Upper lobe of left lung (tissue), 6 donors: ENCODE data around the gene SHC2. TPM values are rescaled to one million over a fixed set of nuclear protein-coding genes. Genes with fewer than 3 reads are reported as not detected.
A peak's percentile ranks its signal among the peaks of the same experiment; 100 is the strongest.

Experiments used
- ATAC-seq, 2 donors: fragments of 200-7000 bp; cut with Tn5 transposase; one replicate each; pipeline ENCODE4 v1.9.1; 2022; ENCODE audit warnings: mild to moderate bottlenecking in 2 of 2, moderate library complexity in 2 of 2; ENCODE audit not compliant: low FRiP score in 2 of 2
- DNase-seq, 2 donors: peaks; one replicate each; pipeline ENCODE4 v3.0.0-alpha.2; 2019 to 2020
- H3K27ac ChIP-seq, 4 donors: fragments of 200-600 bp; sonication (generic); one replicate each; pipeline ENCODE4 v1.5.1; 2016 to 2019
- H3K27me3 ChIP-seq, 4 donors: fragments of 200-600 bp; sonication (generic); one replicate each; pipeline ENCODE4 v1.5.1; 2017 to 2019
- H3K36me3 ChIP-seq, 4 donors: fragments of 200-600 bp; sonication (generic); one replicate each; pipeline ENCODE4 v1.5.1; 2016 to 2019
- H3K4me1 ChIP-seq, 4 donors: fragments of 200-600 bp; sonication (generic); one replicate each; pipeline ENCODE4 v1.5.1; 2018 to 2019
- H3K4me3 ChIP-seq, 4 donors: fragments of 200-600 bp; sonication (generic); one replicate each; pipeline ENCODE4 v1.5.1; 2017 to 2019; ENCODE audit warnings: mild to moderate bottlenecking in 2 of 4, moderate library complexity in 1 of 4
- H3K9me3 ChIP-seq, 4 donors: fragments of 200-600 bp; sonication (generic); one replicate each; pipeline ENCODE4 v1.5.1; 2018 to 2019
- EP300 ChIP-seq, 4 donors: sonication (generic); formaldehyde crosslinking; IDR thresholded peaks; one replicate each; pipeline ENCODE4 v1.5.1; 2017; ENCODE audit warnings: antibody characterized with exemption in 4 of 4, control low read depth in 2 of 4
- POLR2A ChIP-seq, 4 donors: fragments of 450-650 bp; IDR thresholded peaks; one replicate each; pipeline ENCODE4 v1.5.1; 2016 to 2017; ENCODE audit warnings: antibody characterized with exemption in 4 of 4, mild to moderate bottlenecking in 2 of 4
- POLR2AphosphoS5 ChIP-seq, 2 donors: sonication (generic); formaldehyde crosslinking; IDR thresholded peaks; one replicate each; pipeline ENCODE4 v1.5.1; 2017; ENCODE audit warnings: antibody characterized with exemption in 2 of 2
- WGBS, 2 donors: methylation state at CpG; one replicate each; pipeline ENCODE4 v1.1.5; 2017 to 2018; 5-methylcytosine and 5-hydroxymethylcytosine counted together
- total RNA-seq, 6 donors: library from RNA; depleted of rRNA in 4 of 6; stranded (reverse); fragments of >200 nt in 4 of 6; gene quantifications; one replicate each; pipeline versions ENCODE4 v1.1.0 to v1.2.1, GENCODE V29; 2016 to 2021
- TF ChIP-seq, protein P1 (sequence below), 6 experiments: fragments of 450-650 bp in 4 of 6; fragments of 200-600 bp in 2 of 6; sonication (generic) in 2 of 6; IDR thresholded peaks; one replicate each; pipeline ENCODE4 v1.5.1; 2016 to 2019; ENCODE audit warnings: antibody characterized with exemption in 6 of 6
- donor health status: DM: no; HTN: no; CAD: no; lungs with moderate emphysema.
- donor health status: DM: no; HTN: yes; CAD: no; lungs with severe emphysema.

The SHC2 gene
- total RNA-seq, 6 donors from 2014 or later: 10.5 to 104 (median 22.5) TPM

DNA sequence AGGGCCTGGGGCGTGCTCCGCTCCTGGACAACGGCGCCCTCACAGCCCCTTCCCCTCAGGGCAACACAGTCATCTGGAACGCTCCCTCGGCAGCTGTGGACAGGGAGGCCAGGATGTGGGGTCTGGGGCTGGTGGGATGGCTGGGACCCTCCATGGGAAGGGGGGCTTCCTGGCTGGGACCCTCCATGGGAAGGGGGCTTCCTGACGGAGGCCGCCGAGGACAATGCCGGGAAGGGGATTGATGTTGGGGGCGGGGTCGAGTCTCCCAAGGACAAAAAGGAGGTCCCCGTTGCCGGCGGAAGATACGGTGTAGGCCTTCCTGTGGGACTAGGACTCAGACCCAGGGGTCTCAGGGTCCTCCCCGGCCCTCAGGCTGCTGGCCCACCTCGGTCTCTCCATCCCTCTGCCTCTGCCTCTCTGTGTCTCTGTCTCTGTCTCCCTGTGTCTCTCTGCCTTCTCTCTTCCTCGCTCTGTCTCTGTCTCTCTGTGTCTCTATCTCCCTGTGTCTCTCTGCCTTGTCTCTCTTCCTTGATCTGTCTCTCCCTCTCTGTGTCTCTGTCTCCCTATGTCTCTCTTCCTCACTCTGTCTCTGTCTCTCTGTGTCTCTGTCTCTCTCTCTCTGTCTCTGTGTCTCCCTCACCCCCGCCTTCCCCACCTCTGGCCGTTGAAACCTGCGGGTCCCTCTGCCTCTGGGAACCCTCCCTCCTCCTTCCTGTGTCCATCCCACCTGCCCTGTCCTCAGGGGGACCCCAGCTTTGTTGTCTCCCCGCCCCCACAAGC lies 32.7 kb upstream of the SHC2 start:
- TF ChIP-seq POLR2AphosphoS5 (IDR thresholded peaks at IDR 0.05) (no peak), EP300 (IDR thresholded peaks at IDR 0.05) (no peak)
- no peak overlapping the region for H3K4me3 ChIP-seq
- peak in 1 of 2 donors; percentile 39 for DNase-seq
- 67 to 70% methylated on average over 19 to 23 of the region's 23 CpGs for WGBS, 2 donors
- H3K27me3 ChIP-seq: peaks cover 5 to 25% (median 16%) of the 10 kb centered on the region in 4 donors
- H3K4me1 ChIP-seq: peaks cover 15 to 27% (median 22%) of the 10 kb centered on the region in 4 donors
- no peaks in the 10 kb centered on the region for H3K36me3 ChIP-seq
- ATAC-seq: no peak
- no peaks in the 10 kb centered on the region for H3K9me3 ChIP-seq
- H3K27ac ChIP-seq: no peak overlapping the region

- H3K9me3 ChIP-seq: no peaks in the 10 kb centered on the region
- H3K27me3 ChIP-seq: peaks cover 0 to 12% (median 4%) of the 10 kb centered on the region in 4 donors
- WGBS, 2 donors: 75 to 76% methylated on average over 5 to 11 of the region's 19 CpGs
- no peaks in the 10 kb centered on the region for H3K36me3 ChIP-seq
- ATAC-seq (no peak), DNase-seq (peak in 1 of 2 donors; percentile 76)
- H3K27ac ChIP-seq: no peak overlapping the region
- TF ChIP-seq POLR2A (IDR thresholded peaks at IDR 0.05) (no peak), POLR2AphosphoS5 (IDR thresholded peaks at IDR 0.05) (no peak), EP300 (IDR thresholded peaks at IDR 0.05) (no peak)
- TF ChIP-seq, protein P1, sequence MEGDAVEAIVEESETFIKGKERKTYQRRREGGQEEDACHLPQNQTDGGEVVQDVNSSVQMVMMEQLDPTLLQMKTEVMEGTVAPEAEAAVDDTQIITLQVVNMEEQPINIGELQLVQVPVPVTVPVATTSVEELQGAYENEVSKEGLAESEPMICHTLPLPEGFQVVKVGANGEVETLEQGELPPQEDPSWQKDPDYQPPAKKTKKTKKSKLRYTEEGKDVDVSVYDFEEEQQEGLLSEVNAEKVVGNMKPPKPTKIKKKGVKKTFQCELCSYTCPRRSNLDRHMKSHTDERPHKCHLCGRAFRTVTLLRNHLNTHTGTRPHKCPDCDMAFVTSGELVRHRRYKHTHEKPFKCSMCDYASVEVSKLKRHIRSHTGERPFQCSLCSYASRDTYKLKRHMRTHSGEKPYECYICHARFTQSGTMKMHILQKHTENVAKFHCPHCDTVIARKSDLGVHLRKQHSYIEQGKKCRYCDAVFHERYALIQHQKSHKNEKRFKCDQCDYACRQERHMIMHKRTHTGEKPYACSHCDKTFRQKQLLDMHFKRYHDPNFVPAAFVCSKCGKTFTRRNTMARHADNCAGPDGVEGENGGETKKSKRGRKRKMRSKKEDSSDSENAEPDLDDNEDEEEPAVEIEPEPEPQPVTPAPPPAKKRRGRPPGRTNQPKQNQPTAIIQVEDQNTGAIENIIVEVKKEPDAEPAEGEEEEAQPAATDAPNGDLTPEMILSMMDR (IDR thresholded peaks at IDR 0.05): no peak
- H3K4me1 ChIP-seq: peaks cover 7 to 17% (median 12%) of the 10 kb centered on the region in 4 donors
- H3K4me3 ChIP-seq: no peak overlapping the region
These were observed 31.3 kb upstream of the SHC2 start for GRCh38 chr19:492091-492531.

- H3K27ac ChIP-seq: no peak overlapping the region
- DNase-seq (peak in 1 of 2 donors; percentile 81), ATAC-seq (no peak)
- 86 to 88% methylated on average over 16 to 21 of the region's 32 CpGs for WGBS, 2 donors
- H3K4me1 ChIP-seq: peaks cover 7 to 16% (median 12%) of the 10 kb centered on the region in 4 donors
- H3K27me3 ChIP-seq: peaks cover 0 to 10% (median 3%) of the 10 kb centered on the region in 4 donors
- no peak overlapping the region for H3K4me3 ChIP-seq
- H3K36me3 ChIP-seq: no peaks in the 10 kb centered on the region
- no peaks in the 10 kb centered on the region for H3K9me3 ChIP-seq
- TF ChIP-seq EP300 (IDR thresholded peaks at IDR 0.05): no peak
- no peak for TF ChIP-seq POLR2A (IDR thresholded peaks at IDR 0.05)
- no peak for TF ChIP-seq POLR2AphosphoS5 (IDR thresholded peaks at IDR 0.05)
- TF ChIP-seq, protein P1 (IDR thresholded peaks at IDR 0.05): no peak
These were observed 30.4 kb upstream of the SHC2 start for GRCh38 chr19:491146-491741.

DNA sequence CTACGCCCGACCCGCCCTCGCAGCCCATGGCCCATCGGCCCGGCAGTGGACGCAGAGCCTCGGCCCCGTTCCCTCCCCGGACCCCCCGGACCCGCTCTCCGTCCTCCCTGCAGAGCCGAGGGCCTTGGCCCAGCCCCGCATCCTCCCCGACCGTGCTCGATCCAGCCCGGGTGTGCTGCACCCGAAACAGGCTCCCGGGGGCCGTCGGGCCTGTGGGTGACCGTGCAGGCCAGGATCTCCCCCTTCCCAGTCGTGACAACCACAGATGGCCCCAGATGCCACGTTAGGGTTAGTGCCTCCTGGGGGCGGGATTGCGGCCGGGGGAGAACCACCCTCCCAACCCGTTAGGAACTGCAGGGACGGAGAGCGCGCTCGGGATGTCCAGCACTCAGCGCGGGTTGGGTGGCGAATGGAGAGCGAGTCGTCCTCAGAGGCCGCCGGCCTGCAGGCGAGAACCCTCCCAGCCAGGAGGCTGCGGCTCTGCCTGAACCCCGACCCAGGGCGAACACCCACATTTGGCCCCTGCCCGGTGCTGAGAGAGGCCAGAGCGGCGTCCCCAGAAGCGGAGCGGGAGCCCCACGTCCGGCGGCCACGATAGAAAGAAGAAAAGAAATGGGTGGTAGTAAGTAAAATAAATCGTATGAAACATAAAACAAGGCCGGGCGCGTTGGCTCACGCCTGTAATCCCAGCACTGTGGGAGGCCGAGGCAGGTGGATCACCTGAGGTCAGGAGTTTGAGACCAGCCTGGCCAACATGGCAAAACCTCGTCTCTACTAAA lies 28.8 kb upstream of the SHC2 start:
- H3K9me3 ChIP-seq: no peaks in the 10 kb centered on the region
- ATAC-seq (peak; percentile 12 to 37), DNase-seq (peak in 1 of 2 donors; percentile 83)
- peak overlapping the region; percentile 68 to 98 (median 98) for H3K4me3 ChIP-seq
- H3K27ac ChIP-seq: peak overlapping the region; percentile 86 to 97 (median 96)
- H3K4me1 ChIP-seq: peaks cover 6 to 9% (median 7%) of the 10 kb centered on the region in 4 donors
- TF ChIP-seq, protein P1 (IDR thresholded peaks at IDR 0.05): no peak
- no peak for TF ChIP-seq EP300 (IDR thresholded peaks at IDR 0.05)
- H3K36me3 ChIP-seq: no peaks in the 10 kb centered on the region
- H3K27me3 ChIP-seq: peaks cover 0 to 8% (median 0%) of the 10 kb centered on the region in 4 donors
- 54 to 59% methylated on average over 31 to 34 of the region's 61 CpGs for WGBS, 2 donors
